ENCODE results near the gene NUFIP2. TPM values are rescaled to one million over a fixed set of nuclear protein-coding genes. Genes with fewer than 3 reads are reported as not detected.
"Not testable (repeated sequence)": the region's sequence is repeated elsewhere in the genome, so short reads cannot be mapped to it uniquely, and the experiment has no call there.

Gene NUFIP2
- total RNA-seq, 1 experiment from 2014 or later = 38.5 TPM

- no peak for DNase-seq
- no peaks in the 10 kb centered on the region for H3K4me1 ChIP-seq (ENCODE audit: low read length)
- no peaks in the 10 kb centered on the region for H4K20me1 ChIP-seq (ENCODE audit: insufficient read depth, low read depth, low read length)
- H3K79me2 ChIP-seq (ENCODE audit: low read length) = no peaks in the 10 kb centered on the region
- H3K9me2 ChIP-seq (replicated peaks; ENCODE audit: insufficient read depth, low read length) = no peaks in the 10 kb centered on the region
- no peak overlapping the region for H3K9ac ChIP-seq (ENCODE audit: low read length)
- H3K36me3 ChIP-seq (ENCODE audit: insufficient read depth, low read length) = no peaks in the 10 kb centered on the region
- no peaks in the 10 kb centered on the region for H3K9me3 ChIP-seq (ENCODE audit: low read length)
- H3K4me3 ChIP-seq (ENCODE audit: low read length) = no peak overlapping the region
- H3K27ac ChIP-seq (ENCODE audit: low read length) = no peak overlapping the region
- H3K27me3 ChIP-seq (ENCODE audit: low read length) = no peaks in the 10 kb centered on the region
- no peak overlapping the region for H3K4me2 ChIP-seq (ENCODE audit: low read depth, low read length, poor library complexity, severe bottlenecking)
- no peak overlapping the region for H2AFZ ChIP-seq (ENCODE audit: low read length)
Measured at GRCh38 chr17:29240477-29240876, 53.5 kb downstream of the NUFIP2 start.

GRCh38 chr17:29238133-29238850 lies 55.7 kb downstream of the NUFIP2 start:
- no peak for DNase-seq
- Histone ChIP-seq H3K9me3 (ENCODE audit: low read length) (no peaks in the 10 kb centered on the region), H3K36me3 (ENCODE audit: insufficient read depth, low read length) (no peaks in the 10 kb centered on the region), H3K9me2 (replicated peaks; ENCODE audit: insufficient read depth, low read length) (no peaks in the 10 kb centered on the region), H4K20me1 (ENCODE audit: insufficient read depth, low read depth, low read length) (no peaks in the 10 kb centered on the region), H3K4me1 (ENCODE audit: low read length) (no peaks in the 10 kb centered on the region), H2AFZ (ENCODE audit: low read length) (no peak overlapping the region), H3K27ac (ENCODE audit: low read length) (no peak overlapping the region), H3K4me3 (ENCODE audit: low read length) (no peak overlapping the region), H3K4me2 (ENCODE audit: low read depth, low read length, poor library complexity, severe bottlenecking) (no peak overlapping the region), H3K9ac (ENCODE audit: low read length) (no peak overlapping the region), H3K79me2 (ENCODE audit: low read length) (no peaks in the 10 kb centered on the region), H3K27me3 (ENCODE audit: low read length) (no peaks in the 10 kb centered on the region)

DNA sequence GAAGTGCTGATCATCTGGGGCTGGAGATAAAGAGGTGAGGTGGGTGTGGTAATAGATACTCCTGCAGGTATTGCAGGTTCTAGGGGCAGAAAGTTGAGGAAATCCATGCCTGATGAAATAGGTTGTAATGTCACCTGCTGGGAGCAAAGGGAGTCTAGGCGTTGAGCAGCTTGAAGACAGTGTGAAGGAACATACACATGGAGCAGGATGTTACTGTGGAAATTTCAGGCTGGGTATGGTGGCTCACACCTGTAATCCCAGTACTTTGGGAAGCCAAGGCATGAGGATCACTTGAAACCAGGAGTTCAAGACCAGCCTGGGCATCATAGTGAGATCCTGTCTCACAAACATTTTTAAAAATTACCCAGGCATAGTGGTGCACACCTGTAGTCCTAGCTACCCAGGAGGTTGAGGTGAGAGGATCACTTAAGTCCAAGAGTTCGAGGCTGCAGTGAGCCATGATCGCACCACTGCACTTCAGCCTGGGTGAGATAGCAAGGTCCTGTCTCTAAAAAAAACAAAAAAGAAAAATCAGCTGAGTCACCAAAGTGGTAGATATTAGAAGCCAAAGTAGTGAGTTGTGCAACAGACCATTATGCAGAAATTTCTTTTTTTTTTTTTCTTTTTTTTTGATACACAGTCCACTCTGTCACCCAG lies 56.3 kb downstream of the NUFIP2 start:
- no peak overlapping the region for H3K27ac ChIP-seq (ENCODE audit: low read length)
- no peaks in the 10 kb centered on the region for H3K27me3 ChIP-seq (ENCODE audit: low read length)
- no peaks in the 10 kb centered on the region for H3K9me2 ChIP-seq (replicated peaks; ENCODE audit: insufficient read depth, low read length)
- H3K4me2 ChIP-seq (ENCODE audit: low read depth, low read length, poor library complexity, severe bottlenecking) = no peak overlapping the region
- no peak for DNase-seq
- H3K36me3 ChIP-seq (ENCODE audit: insufficient read depth, low read length) = no peaks in the 10 kb centered on the region
- H2AFZ ChIP-seq (ENCODE audit: low read length) = no peak overlapping the region
- no peaks in the 10 kb centered on the region for H3K79me2 ChIP-seq (ENCODE audit: low read length)
- H4K20me1 ChIP-seq (ENCODE audit: insufficient read depth, low read depth, low read length) = no peaks in the 10 kb centered on the region
- H3K4me1 ChIP-seq (ENCODE audit: low read length) = no peaks in the 10 kb centered on the region
- no peaks in the 10 kb centered on the region for H3K9me3 ChIP-seq (ENCODE audit: low read length)
- no peak overlapping the region for H3K4me3 ChIP-seq (ENCODE audit: low read length)
- no peak overlapping the region for H3K9ac ChIP-seq (ENCODE audit: low read length)

- DNase-seq = no peak
- Histone ChIP-seq H3K9me2 (replicated peaks; ENCODE audit: insufficient read depth, low read length) (no peaks in the 10 kb centered on the region), H3K27ac (ENCODE audit: low read length) (no peak overlapping the region), H3K9ac (ENCODE audit: low read length) (no peak overlapping the region), H3K79me2 (ENCODE audit: low read length) (no peaks in the 10 kb centered on the region), H3K4me2 (ENCODE audit: low read depth, low read length, poor library complexity, severe bottlenecking) (no peak overlapping the region), H2AFZ (ENCODE audit: low read length) (no peak overlapping the region), H3K4me1 (ENCODE audit: low read length) (no peaks in the 10 kb centered on the region), H3K4me3 (ENCODE audit: low read length) (no peak overlapping the region), H4K20me1 (ENCODE audit: insufficient read depth, low read depth, low read length) (no peaks in the 10 kb centered on the region), H3K27me3 (ENCODE audit: low read length) (no peaks in the 10 kb centered on the region), H3K36me3 (ENCODE audit: insufficient read depth, low read length) (no peaks in the 10 kb centered on the region), H3K9me3 (ENCODE audit: low read length) (no peaks in the 10 kb centered on the region)
Measured at GRCh38 chr17:29235904-29236303, 58.0 kb downstream of the NUFIP2 start.

DNA sequence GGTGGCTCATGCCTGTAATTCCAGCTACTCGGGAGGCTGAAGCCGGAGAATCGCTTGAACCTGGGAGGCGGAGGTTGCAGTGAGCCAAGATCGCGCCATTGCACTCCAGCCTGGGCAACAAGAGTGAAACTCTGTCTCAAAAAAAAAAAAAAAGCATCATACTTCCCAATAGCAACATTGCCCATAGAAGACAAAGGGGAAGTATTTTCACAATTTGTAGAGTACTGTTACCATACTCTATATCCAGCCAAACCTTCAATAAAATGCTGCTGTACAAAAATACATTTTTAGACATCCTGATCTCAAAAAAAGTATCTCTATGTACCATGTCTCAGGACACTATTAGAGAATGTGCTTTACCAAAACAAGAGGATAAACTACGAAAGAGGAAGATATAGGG lies 59.0 kb downstream of the NUFIP2 start:
- not testable (repeated sequence) for DNase-seq; H2AFZ ChIP-seq (ENCODE audit: low read length); H3K79me2 ChIP-seq (ENCODE audit: low read length); H4K20me1 ChIP-seq (ENCODE audit: insufficient read depth, low read depth, low read length); H3K9ac ChIP-seq (ENCODE audit: low read length); H3K9me3 ChIP-seq (ENCODE audit: low read length); H3K4me2 ChIP-seq (ENCODE audit: low read depth, low read length, poor library complexity, severe bottlenecking); H3K27ac ChIP-seq (ENCODE audit: low read length); H3K36me3 ChIP-seq (ENCODE audit: insufficient read depth, low read length); H3K4me1 ChIP-seq (ENCODE audit: low read length); H3K27me3 ChIP-seq (ENCODE audit: low read length); H3K4me3 ChIP-seq (ENCODE audit: low read length); H3K9me2 ChIP-seq (replicated peaks; ENCODE audit: insufficient read depth, low read length)

DNA sequence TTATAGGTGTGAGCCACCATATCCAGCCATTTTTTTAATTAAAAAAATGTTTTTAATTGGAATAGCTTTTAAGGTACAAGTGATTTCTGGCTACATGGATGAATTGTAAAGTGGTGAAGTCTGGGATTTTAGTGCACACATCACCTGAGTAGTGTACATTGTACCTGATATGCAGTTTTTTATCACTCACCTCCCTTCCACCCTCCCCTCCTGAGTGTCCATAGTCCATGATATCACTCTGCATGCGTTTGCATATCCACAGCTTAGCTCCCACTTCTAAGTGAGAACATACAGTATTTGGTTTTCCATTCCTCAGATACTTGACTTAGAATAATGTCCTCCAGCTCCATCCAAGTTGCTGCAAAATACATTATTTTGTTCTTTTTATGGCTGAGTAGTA lies 60.6 kb downstream of the NUFIP2 start:
- H3K4me1 ChIP-seq (ENCODE audit: low read length) = no peaks in the 10 kb centered on the region
- no peaks in the 10 kb centered on the region for H3K9me2 ChIP-seq (replicated peaks; ENCODE audit: insufficient read depth, low read length)
- H3K27ac ChIP-seq (ENCODE audit: low read length) = no peak overlapping the region
- no peaks in the 10 kb centered on the region for H4K20me1 ChIP-seq (ENCODE audit: insufficient read depth, low read depth, low read length)
- H3K4me2 ChIP-seq (ENCODE audit: low read depth, low read length, poor library complexity, severe bottlenecking) = no peak overlapping the region
- no peaks in the 10 kb centered on the region for H3K9me3 ChIP-seq (ENCODE audit: low read length)
- DNase-seq = no peak
- no peak overlapping the region for H3K9ac ChIP-seq (ENCODE audit: low read length)
- H3K4me3 ChIP-seq (ENCODE audit: low read length) = no peak overlapping the region
- H2AFZ ChIP-seq (ENCODE audit: low read length) = no peak overlapping the region
- H3K36me3 ChIP-seq (ENCODE audit: insufficient read depth, low read length) = no peaks in the 10 kb centered on the region
- H3K27me3 ChIP-seq (ENCODE audit: low read length) = no peaks in the 10 kb centered on the region
- no peaks in the 10 kb centered on the region for H3K79me2 ChIP-seq (ENCODE audit: low read length)

- H3K79me2 ChIP-seq (ENCODE audit: low read length) = no peaks in the 10 kb centered on the region
- no peaks in the 10 kb centered on the region for H3K27me3 ChIP-seq (ENCODE audit: low read length)
- H3K4me1 ChIP-seq (ENCODE audit: low read length) = no peaks in the 10 kb centered on the region
- no peak overlapping the region for H3K4me3 ChIP-seq (ENCODE audit: low read length)
- H4K20me1 ChIP-seq (ENCODE audit: insufficient read depth, low read depth, low read length) = no peaks in the 10 kb centered on the region
- H3K36me3 ChIP-seq (ENCODE audit: insufficient read depth, low read length) = no peaks in the 10 kb centered on the region
- H3K9me2 ChIP-seq (replicated peaks; ENCODE audit: insufficient read depth, low read length) = no peaks in the 10 kb centered on the region
- no peak overlapping the region for H3K27ac ChIP-seq (ENCODE audit: low read length)
- H3K4me2 ChIP-seq (ENCODE audit: low read depth, low read length, poor library complexity, severe bottlenecking) = no peak overlapping the region
- H3K9ac ChIP-seq (ENCODE audit: low read length) = no peak overlapping the region
- no peak overlapping the region for H2AFZ ChIP-seq (ENCODE audit: low read length)
- no peaks in the 10 kb centered on the region for H3K9me3 ChIP-seq (ENCODE audit: low read length)
- no peak for DNase-seq
Measured at GRCh38 chr17:29225396-29225795, 68.6 kb downstream of the NUFIP2 start.

GRCh38 chr17:29221338-29221737 lies 72.6 kb downstream of the NUFIP2 start:
- not testable (repeated sequence) for H2AFZ ChIP-seq (ENCODE audit: low read length); H3K36me3 ChIP-seq (ENCODE audit: insufficient read depth, low read length); DNase-seq; H3K4me2 ChIP-seq (ENCODE audit: low read depth, low read length, poor library complexity, severe bottlenecking); H3K9me3 ChIP-seq (ENCODE audit: low read length); H4K20me1 ChIP-seq (ENCODE audit: insufficient read depth, low read depth, low read length); H3K9ac ChIP-seq (ENCODE audit: low read length); H3K27me3 ChIP-seq (ENCODE audit: low read length); H3K4me1 ChIP-seq (ENCODE audit: low read length); H3K4me3 ChIP-seq (ENCODE audit: low read length); H3K79me2 ChIP-seq (ENCODE audit: low read length); H3K27ac ChIP-seq (ENCODE audit: low read length); H3K9me2 ChIP-seq (replicated peaks; ENCODE audit: insufficient read depth, low read length)

Measured in Karpas-422 (cell line).